CD14-positive monocyte (primary cell): ENCODE results near the gene DNAH10. TPM values are rescaled to one million over a fixed set of nuclear protein-coding genes. Genes with fewer than 3 reads are reported as not detected.

ENCODE experiments used
- DNase-seq, 3 donors: peaks; one replicate each; pipeline ENCODE4 v3.0.0-alpha.2; 2011 to 2022
- H2AFZ ChIP-seq: 2 replicates; pipeline ENCODE4 v1.6.0; 2012; ENCODE audit warnings: mild to moderate bottlenecking, low read depth, low read length, inconsistent platforms; ENCODE audit not compliant: insufficient read depth, poor library complexity, severe bottlenecking
- H3K27ac ChIP-seq, 2 donors: 1 replicate in 1 of 2; 2 replicates in 1 of 2; pipeline ENCODE4 v1.5.1; 2012 to 2013; ENCODE audit warnings: low read length in 2 of 2, control low read depth in 1 of 2, inconsistent platforms in 1 of 2, low read depth in 1 of 2, mild to moderate bottlenecking in 1 of 2
- H3K27me3 ChIP-seq, 2 donors: one replicate each; pipeline versions ENCODE4 v1.6.0 to v1.6.1; 2011 to 2013; ENCODE audit warnings: low read length in 2 of 2; ENCODE audit not compliant: control insufficient read depth in 2 of 2, insufficient read depth in 2 of 2
- H3K36me3 ChIP-seq, 2 donors: replicated peaks in 1 of 2; 1 replicate in 1 of 2; 2 replicates in 1 of 2; pipeline versions ENCODE4 v1.5.1 to v1.6.1; 2012 to 2013; ENCODE audit warnings: low read length in 2 of 2, control low read depth in 1 of 2, inconsistent platforms in 1 of 2, mild to moderate bottlenecking in 1 of 2; ENCODE audit not compliant: insufficient read depth in 2 of 2, control insufficient read depth in 1 of 2
- H3K4me1 ChIP-seq, 2 donors: 1 replicate in 1 of 2; 2 replicates in 1 of 2; pipeline versions ENCODE4 v1.5.1 to v1.6.1; 2012 to 2013; ENCODE audit warnings: low read length in 2 of 2, control low read depth in 1 of 2, inconsistent platforms in 1 of 2, mild to moderate bottlenecking in 1 of 2, moderate library complexity in 1 of 2; ENCODE audit not compliant: insufficient read depth in 2 of 2, control insufficient read depth in 1 of 2
- H3K4me2 ChIP-seq: replicated peaks from 2 replicates; pipeline ENCODE3; 2012; ENCODE audit warnings: low read length, moderate library complexity, mild to moderate bottlenecking; ENCODE audit not compliant: poor library complexity, severe bottlenecking; ENCODE audit errors: extremely low read depth
- H3K4me3 ChIP-seq, 3 experiments: fragments of 200-600 bp in 1 of 3; sonication (generic) in 1 of 3; replicated peaks in 1 of 3; 1 replicate in 2 of 3; 2 replicates in 1 of 3; pipeline ENCODE4 v1.5.1; 2011 to 2013; ENCODE audit warnings: low read length in 3 of 3, mild to moderate bottlenecking in 3 of 3, control low read depth in 2 of 3, low read depth in 2 of 3, inconsistent platforms in 1 of 3, moderate library complexity in 1 of 3
- H3K79me2 ChIP-seq: 2 replicates; pipeline ENCODE4 v1.6.0; 2012; ENCODE audit warnings: mild to moderate bottlenecking, control low read depth, inconsistent platforms, low read length, moderate library complexity; ENCODE audit not compliant: insufficient read depth
- H3K9ac ChIP-seq: 2 replicates; pipeline ENCODE4 v1.6.0; 2017; ENCODE audit warnings: low read length, mild to moderate bottlenecking; ENCODE audit not compliant: insufficient read depth, poor library complexity, severe bottlenecking
- H3K9me3 ChIP-seq, 2 donors: replicated peaks in 1 of 2; 1 replicate in 1 of 2; 2 replicates in 1 of 2; pipeline versions ENCODE4 v1.5.1 to v1.6.1; 2012 to 2013; ENCODE audit warnings: low read length in 2 of 2, control low read depth in 1 of 2; ENCODE audit not compliant: control insufficient read depth in 1 of 2, insufficient read depth in 1 of 2
- H4K20me1 ChIP-seq: 2 replicates; pipeline ENCODE4 v1.6.0; 2012; ENCODE audit warnings: mild to moderate bottlenecking, low read length, control low read depth, moderate library complexity; ENCODE audit not compliant: insufficient read depth
- H3K27ac Mint-ChIP-seq, 7 donors: one replicate each; pipeline ENCODE4 v1.8.0; 2020; ENCODE audit warnings: mild to moderate bottlenecking in 7 of 7, mixed read lengths in 7 of 7, moderate library complexity in 6 of 7, inconsistent platforms in 2 of 7
- H3K27me3 Mint-ChIP-seq, 3 donors: one replicate each; pipeline ENCODE4 v1.8.0; 2021 to 2022; ENCODE audit warnings: low read depth in 3 of 3, mild to moderate bottlenecking in 3 of 3, mixed read lengths in 3 of 3, moderate library complexity in 3 of 3, inconsistent platforms in 1 of 3
- H3K36me3 Mint-ChIP-seq, 2 donors: one replicate each; pipeline ENCODE4 v1.8.0; 2020; ENCODE audit warnings: mixed read lengths in 2 of 2, inconsistent platforms in 1 of 2, mild to moderate bottlenecking in 1 of 2
- H3K4me1 Mint-ChIP-seq: one replicate; pipeline ENCODE4 v1.8.0; 2020; ENCODE audit warnings: mild to moderate bottlenecking, mixed read lengths
- H3K4me3 Mint-ChIP-seq, 2 donors: one replicate each; pipeline ENCODE4 v1.8.0; 2020; ENCODE audit warnings: mild to moderate bottlenecking in 2 of 2, mixed read lengths in 2 of 2, moderate library complexity in 1 of 2
- H3K9me3 Mint-ChIP-seq, 7 donors: one replicate each; pipeline ENCODE4 v1.8.0; 2020 to 2022; ENCODE audit warnings: mixed read lengths in 7 of 7, mild to moderate bottlenecking in 6 of 7, moderate library complexity in 6 of 7, inconsistent platforms in 2 of 7
- whole genome bisulfite sequencing: methylation state at CpG from one replicate; pipeline ENCODE4 v1.1.5; 2013; ENCODE audit warnings: missing lambda C conversion rate; ENCODE audit not compliant: insufficient coverage; 5-methylcytosine and 5-hydroxymethylcytosine counted together
- intact Hi-C, 2 donors: fragments of 100-400 bp; cut with micrococcal nuclease; formaldehyde crosslinking; loops; one replicate each; pipeline versions ENCODE4 v1.15.0 to v1.15.1; 2023
- polyA plus RNA-seq, 3 donors: library from polyadenylated mRNA; depleted of rRNA in 1 of 3; unstranded in 2 of 3; stranded (reverse) in 1 of 3; fragments of 300-500 nt in 2 of 3; fragments of >200 nt in 1 of 3; fragmentation: Illumina TruSeq in 2 of 3; gene quantifications; 1 replicate in 2 of 3; 2 replicates in 1 of 3; pipeline ENCODE4 v1.2.3, GENCODE V29; 2012 to 2021
- TF ChIP-seq, protein P1 (sequence below): fragments of 200-600 bp; IDR thresholded peaks from one replicate; pipeline ENCODE4 v1.8.0; 2022; ENCODE audit warnings: antibody characterized with exemption, mild to moderate bottlenecking

The DNAH10 gene
- polyA plus RNA-seq, 3 donors: not detected

DNA sequence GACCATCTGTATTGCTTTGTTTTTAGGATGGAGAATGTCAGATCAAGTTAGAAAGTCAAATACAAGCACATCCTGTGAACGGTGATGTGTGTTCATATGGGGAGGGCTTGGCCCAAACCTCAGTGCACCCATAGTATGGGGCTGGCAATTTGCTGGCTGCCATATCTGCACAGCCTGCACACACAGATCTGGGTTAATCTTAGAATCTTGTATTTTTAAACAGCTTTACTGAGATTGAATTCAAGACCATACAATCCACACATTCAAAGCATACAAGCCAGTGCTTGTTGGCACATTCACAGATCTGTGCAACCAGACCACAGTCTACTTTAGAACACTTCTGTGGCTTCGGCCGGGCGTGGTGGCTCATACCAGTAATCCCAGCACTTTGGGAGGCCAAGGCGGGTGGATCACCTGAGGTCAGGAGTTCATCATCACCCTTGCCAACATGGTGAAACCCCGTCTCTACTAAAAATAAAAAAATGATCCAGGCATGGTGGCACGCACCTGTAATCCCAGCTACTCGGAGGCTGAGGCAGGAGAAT lies 120.1 kb downstream of the DNAH10 start:
- Mint-ChIP-seq H3K27ac (no peak overlapping the region), H3K27me3 (peaks cover 0 to 4% (median 3%) of the 10 kb centered on the region in 3 donors), H3K4me1 (peaks cover 8% of the 10 kb centered on the region), H3K4me3 (no peak overlapping the region), H3K36me3 (no peaks in the 10 kb centered on the region), H3K9me3 (peaks cover 0 to 6% (median 2%) of the 10 kb centered on the region in 7 donors)
- no peak overlapping the region for H3K4me2 ChIP-seq
- DNase-seq: no peak
- H2AFZ ChIP-seq: no peak overlapping the region
- no peak overlapping the region for H3K27ac ChIP-seq
- intact Hi-C loops: no loop called here
- H3K9ac ChIP-seq: no peak overlapping the region
- WGBS: 67% methylated on average over 3 of the region's 8 CpGs
- no peaks in the 10 kb centered on the region for H3K4me1 ChIP-seq
- H3K4me3 ChIP-seq: no peak overlapping the region
- no peaks in the 10 kb centered on the region for H4K20me1 ChIP-seq
- H3K36me3 ChIP-seq: no peaks in the 10 kb centered on the region
- no peaks in the 10 kb centered on the region for H3K79me2 ChIP-seq
- TF ChIP-seq, protein P1, sequence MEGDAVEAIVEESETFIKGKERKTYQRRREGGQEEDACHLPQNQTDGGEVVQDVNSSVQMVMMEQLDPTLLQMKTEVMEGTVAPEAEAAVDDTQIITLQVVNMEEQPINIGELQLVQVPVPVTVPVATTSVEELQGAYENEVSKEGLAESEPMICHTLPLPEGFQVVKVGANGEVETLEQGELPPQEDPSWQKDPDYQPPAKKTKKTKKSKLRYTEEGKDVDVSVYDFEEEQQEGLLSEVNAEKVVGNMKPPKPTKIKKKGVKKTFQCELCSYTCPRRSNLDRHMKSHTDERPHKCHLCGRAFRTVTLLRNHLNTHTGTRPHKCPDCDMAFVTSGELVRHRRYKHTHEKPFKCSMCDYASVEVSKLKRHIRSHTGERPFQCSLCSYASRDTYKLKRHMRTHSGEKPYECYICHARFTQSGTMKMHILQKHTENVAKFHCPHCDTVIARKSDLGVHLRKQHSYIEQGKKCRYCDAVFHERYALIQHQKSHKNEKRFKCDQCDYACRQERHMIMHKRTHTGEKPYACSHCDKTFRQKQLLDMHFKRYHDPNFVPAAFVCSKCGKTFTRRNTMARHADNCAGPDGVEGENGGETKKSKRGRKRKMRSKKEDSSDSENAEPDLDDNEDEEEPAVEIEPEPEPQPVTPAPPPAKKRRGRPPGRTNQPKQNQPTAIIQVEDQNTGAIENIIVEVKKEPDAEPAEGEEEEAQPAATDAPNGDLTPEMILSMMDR: no peak
- H3K9me3 ChIP-seq: no peaks in the 10 kb centered on the region
- H3K27me3 ChIP-seq: no peaks in the 10 kb centered on the region

DNA sequence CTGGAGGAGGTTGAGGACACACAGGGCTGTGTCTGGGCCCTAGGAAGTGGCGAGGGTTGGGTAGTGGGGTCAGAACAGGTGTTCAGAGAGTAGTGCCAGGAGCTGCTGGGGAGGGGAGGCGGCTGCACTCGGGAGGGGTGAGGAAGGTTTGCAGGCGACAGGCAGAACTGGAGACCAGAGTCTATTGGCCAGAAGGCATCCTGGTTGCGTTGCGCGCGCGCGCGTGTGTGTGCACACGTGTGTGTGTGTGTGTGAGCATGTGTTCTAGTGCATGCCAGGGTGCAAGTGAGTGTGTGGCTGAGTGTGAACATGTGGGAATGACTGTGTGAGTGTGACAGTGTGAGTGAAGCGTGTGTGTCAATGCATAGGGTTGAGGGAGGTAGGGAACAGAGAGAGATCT lies 124.2 kb downstream of the DNAH10 start:
- Mint-ChIP-seq H3K27me3 (peaks cover 5 to 11% (median 10%) of the 10 kb centered on the region in 3 donors), H3K9me3 (peaks cover 0 to 6% (median 2%) of the 10 kb centered on the region in 7 donors), H3K4me3 (no peak overlapping the region), H3K4me1 (peaks cover 24% of the 10 kb centered on the region), H3K27ac (no peak overlapping the region), H3K36me3 (no peaks in the 10 kb centered on the region)
- intact Hi-C loops: no loop called here
- DNase-seq: no peak
- H3K79me2 ChIP-seq: no peaks in the 10 kb centered on the region
- TF ChIP-seq, protein P1: no peak
- H3K27ac ChIP-seq: no peak overlapping the region
- H2AFZ ChIP-seq: no peak overlapping the region
- no peak overlapping the region for H3K4me3 ChIP-seq
- no peaks in the 10 kb centered on the region for H3K36me3 ChIP-seq
- no peaks in the 10 kb centered on the region for H3K9me3 ChIP-seq
- no peak overlapping the region for H3K4me2 ChIP-seq
- no peaks in the 10 kb centered on the region for H4K20me1 ChIP-seq
- H3K27me3 ChIP-seq: no peaks in the 10 kb centered on the region
- no peak overlapping the region for H3K9ac ChIP-seq
- peaks cover 0 to 6% of the 10 kb centered on the region in 2 donors for H3K4me1 ChIP-seq
- 87% methylated on average over 13 of the region's 13 CpGs for WGBS
